ENCODE results near the gene USH2A.

USH2A gene, protein sequence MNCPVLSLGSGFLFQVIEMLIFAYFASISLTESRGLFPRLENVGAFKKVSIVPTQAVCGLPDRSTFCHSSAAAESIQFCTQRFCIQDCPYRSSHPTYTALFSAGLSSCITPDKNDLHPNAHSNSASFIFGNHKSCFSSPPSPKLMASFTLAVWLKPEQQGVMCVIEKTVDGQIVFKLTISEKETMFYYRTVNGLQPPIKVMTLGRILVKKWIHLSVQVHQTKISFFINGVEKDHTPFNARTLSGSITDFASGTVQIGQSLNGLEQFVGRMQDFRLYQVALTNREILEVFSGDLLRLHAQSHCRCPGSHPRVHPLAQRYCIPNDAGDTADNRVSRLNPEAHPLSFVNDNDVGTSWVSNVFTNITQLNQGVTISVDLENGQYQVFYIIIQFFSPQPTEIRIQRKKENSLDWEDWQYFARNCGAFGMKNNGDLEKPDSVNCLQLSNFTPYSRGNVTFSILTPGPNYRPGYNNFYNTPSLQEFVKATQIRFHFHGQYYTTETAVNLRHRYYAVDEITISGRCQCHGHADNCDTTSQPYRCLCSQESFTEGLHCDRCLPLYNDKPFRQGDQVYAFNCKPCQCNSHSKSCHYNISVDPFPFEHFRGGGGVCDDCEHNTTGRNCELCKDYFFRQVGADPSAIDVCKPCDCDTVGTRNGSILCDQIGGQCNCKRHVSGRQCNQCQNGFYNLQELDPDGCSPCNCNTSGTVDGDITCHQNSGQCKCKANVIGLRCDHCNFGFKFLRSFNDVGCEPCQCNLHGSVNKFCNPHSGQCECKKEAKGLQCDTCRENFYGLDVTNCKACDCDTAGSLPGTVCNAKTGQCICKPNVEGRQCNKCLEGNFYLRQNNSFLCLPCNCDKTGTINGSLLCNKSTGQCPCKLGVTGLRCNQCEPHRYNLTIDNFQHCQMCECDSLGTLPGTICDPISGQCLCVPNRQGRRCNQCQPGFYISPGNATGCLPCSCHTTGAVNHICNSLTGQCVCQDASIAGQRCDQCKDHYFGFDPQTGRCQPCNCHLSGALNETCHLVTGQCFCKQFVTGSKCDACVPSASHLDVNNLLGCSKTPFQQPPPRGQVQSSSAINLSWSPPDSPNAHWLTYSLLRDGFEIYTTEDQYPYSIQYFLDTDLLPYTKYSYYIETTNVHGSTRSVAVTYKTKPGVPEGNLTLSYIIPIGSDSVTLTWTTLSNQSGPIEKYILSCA (N-terminal part only)

GRCh38 chr1:216422821-216423520 is at the start of gene USH2A:
USH2A (minus strand) TSS chr1:216423448; CDS start chr1:216422336, 1,112 bp downstream.
- no peak for DNase-seq

- DNase-seq, result no peak
These were observed 43.0 kb upstream of the USH2A start for GRCh38 chr1:216466162-216466801.

DNA sequence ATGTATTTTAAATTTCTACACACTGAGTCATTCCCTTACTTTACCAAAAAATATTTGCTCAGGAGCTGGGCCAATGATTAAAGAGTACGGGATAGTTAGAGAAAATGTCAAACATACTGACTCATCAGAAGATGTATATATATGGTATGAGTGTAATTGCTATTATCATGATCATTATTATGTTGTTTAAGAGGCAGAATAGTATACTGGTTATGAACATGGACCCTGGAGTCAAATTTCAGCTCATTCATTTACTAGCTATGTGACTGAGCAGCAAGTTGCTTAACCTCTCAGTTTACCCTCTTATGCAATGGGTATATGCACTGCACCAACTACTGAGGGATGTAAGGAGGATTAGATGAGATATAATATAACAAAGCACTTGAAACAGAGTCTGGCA is 41.2 kb upstream of the USH2A start:
- DNase-seq, result no peak

- no peak for DNase-seq
These were observed 39.0 kb upstream of the USH2A start for GRCh38 chr1:216462066-216462775.

DNA sequence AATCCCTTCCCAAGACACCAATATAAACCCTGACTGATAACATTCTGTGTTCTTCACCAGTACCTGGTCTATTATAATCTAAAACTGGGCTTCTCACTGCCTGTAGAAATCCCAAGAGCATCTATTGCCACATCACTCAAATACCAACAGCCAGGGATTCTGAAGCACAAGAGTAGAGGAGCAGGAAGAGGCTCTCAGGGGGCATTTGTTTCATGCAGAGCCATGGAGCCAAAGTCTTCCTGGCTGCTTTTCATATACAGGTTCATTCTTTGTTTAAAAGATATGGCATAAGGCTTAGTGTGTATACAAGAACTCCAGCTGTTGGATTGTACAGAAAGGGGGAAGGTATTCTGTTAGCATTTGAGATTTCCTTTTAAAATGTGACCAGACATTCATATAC is 38.2 kb upstream of the USH2A start:
- DNase-seq, result no peak

DNA sequence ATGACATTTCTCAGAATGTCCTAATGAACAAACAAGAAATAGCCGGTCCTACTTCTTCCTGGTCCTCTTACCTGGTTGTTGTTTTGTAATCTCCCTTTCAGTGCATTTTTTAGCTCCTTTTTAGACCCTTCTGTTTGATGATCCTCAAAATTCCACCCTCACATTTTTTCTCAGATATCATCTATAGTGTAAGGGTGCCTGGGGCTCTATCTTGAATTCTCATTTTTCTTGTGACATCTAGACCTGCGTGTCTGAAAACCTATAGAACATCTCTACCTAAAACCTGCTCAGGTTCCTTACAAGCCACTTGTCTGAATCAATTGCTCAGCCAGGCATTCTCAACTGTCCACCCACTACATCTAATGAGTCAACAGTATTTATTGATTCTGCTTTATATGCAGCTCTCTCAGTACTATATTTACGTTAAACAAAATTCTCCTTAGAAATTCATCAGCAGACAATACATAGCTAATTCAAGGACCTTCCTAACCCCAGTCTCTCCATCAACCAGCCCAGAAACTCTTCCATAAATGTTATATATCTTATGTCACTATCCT is 36.5 kb upstream of the USH2A start:
- no peak for DNase-seq

- DNase-seq, result no peak
These were observed 35.6 kb upstream of the USH2A start for GRCh38 chr1:216458812-216459211.

DNA sequence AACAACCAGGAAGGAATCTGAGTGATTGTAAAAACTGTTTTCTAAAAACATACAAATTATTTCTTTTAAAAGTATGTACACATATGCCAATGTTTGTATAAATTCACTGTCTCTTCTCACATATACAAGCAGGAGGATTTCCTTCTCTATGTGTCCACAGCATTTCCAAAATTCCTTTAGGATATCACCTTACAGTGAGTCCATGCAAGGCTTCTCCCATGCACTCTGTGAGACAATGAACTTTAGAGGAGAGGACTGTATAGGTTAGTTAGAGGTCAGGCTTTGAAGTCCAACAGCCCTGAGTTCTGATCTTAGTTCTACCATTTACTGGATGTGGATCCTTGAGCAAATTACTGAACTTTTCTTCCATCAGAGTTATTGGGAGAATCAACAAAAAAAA is 34.1 kb upstream of the USH2A start:
- no peak for DNase-seq

DNA sequence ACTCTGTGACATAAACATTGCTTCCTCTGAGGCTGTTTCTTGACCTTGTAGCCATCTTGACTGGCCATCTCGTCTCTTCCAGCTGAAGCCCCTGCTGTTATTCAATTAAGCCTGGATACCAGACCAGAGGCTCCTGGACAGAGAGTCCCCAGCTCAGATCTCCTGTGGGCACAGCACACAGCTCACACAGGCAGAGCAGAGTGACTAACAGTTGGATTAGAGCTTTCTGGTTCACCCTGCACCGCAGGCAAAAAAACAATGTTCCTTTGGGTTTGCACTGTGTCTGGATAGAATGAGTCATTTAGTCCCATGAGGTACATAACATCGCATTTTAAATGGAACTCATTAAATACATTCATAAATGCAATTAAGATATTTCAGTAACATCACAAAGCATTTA is 33.4 kb upstream of the USH2A start:
- no peak for DNase-seq

DNA sequence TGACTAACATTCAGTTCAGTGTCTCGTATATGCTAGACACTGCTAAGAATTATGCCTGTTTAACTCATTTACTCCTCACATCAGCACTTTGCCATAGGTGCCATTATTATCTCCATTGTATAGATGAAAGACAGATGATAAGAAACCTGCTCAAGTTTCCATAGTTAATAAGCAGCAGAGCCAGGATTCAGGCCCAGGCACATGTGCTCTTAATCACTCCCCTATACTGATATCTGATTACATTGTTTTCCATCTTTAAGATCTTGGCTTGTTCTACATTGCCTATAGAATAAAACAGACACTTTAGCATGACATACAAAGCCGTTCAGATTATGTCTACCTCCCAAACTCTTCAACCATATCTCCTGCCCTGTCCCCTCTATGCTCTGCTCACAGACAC is 30.5 kb upstream of the USH2A start:
- no peak for DNase-seq

DNA sequence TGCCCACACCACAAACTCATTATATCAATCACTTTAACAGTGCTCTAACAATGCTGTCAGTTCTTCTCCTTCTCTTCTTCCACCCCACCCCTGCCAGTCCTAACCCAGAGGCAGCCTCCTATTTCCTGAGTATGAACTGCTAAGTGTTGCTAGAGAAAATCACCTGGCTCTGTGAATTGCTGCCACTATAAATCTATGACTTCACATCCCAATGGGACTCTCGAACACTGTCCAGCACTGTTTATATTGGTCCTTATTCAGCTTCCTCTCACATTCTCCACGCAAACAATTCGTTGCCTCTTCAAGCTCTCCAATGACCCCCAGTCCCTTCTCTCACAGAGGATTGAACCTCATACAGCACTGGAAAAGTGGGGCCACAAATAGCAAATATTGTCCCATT is 27.0 kb upstream of the USH2A start:
- no peak for DNase-seq

- DNase-seq, result no peak
These were observed 24.8 kb upstream of the USH2A start for GRCh38 chr1:216448011-216448510.

GRCh38 chr1:216437603-216438002 is 14.4 kb upstream of the USH2A start:
- no peak for DNase-seq

DNA sequence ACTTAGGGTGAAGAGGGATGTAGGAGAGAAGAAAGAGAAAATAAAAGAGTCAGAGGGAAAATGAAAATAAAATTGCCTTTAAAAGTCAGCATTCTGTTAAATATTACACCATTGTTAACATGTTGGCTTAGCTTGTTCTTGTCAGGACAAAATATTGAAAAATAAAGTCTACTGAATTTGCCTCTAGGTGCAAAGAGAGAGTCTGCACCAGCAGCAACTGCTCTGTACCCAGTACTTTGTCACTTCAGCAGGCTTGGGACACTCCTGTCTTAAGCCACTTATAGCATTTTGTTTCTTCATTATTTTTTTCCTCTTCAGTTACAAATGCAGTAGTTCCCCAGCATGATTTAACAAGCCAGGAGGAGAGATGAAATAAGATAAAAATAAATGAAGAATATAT is 11.0 kb upstream of the USH2A start:
- no peak for DNase-seq

- no peak for DNase-seq
These were observed 9.9 kb upstream of the USH2A start for GRCh38 chr1:216433175-216433574.

DNA sequence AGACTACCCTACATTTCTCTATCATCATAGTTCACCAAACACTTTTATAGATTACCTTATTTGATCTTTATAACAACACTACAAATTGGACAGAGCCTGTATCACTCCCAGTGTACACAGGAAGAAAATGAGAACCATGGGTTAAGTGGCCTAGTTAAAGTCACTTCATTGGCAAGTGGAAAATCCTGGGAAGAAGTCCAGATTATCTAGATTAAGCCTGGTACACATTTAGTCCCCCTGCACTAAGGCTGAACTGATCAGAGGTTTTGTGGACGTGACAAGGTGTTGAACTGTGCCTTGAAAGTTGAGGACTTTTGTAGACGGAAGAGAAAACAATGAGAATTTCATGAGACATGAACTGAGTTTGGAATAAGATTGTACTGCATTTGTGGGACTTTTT is 7.5 kb upstream of the USH2A start:
- no peak for DNase-seq

DNA sequence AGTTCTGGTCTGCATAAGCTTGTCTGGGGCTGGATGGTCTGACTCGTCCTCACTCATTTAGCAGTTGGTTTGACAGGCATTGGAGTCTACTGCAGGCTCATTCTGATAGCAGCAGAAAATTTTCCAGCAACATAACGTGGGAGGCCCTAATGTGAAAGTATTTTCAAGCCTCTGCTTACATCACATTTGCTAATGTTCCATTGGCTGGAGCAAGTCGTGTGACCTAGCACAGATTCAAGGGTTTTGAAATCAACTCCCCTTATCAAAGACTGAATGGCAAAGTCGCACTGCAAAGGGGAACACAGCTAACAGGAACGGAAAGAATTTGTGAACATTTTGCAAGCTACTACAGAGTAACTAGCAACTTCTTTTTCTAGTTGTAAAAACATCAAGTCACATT is 2.3 kb upstream of the USH2A start:
- no peak for DNase-seq

DNA sequence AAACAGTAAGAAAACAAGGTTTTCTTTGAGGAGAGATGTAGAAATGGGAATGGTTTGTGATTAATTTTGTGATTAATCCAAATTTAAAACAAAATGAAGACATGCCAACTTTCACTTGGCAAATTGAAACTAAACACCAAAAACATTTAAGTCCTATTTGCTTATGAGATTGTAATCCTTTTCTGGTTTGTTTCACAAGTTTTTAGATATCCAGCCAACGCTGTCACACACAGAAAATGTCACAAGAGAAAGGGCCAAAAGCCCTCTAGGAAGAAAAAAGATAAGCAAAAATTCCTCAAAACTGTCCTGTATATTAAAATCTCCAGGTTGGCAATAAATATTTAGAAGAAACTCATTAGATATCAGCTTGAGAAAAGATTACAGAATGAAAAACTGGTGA is 2.5 kb downstream of the USH2A start:
- DNase-seq, result no peak

DNA sequence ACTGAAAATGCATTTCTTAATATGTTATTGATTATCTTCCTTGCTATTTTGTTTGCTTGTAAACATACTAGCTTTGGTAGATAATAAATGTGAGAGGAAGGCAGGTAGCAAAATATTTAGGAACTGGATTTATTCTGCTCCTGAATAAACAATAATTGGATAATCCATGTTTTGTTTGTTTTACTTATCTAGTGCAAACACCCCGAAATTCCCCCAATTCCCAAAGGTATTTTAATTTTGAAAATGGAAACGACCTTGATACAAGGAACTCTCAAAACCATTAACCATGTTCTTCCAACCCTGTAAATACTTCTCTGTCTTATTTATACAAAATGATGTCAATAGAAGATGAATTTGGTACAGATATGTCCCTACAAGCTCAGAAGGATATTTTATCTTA is 3.0 kb downstream of the USH2A start:
- DNase-seq, result no peak

- DNase-seq, result no peak
These were observed 6.8 kb downstream of the USH2A start for GRCh38 chr1:216416488-216416887.

GRCh38 chr1:216410026-216410425 is 13.2 kb downstream of the USH2A start:
- DNase-seq, result no peak

Measured in activated CD4-positive, alpha-beta T cell treated with anti-CD3 and anti-CD28 coated beads, Interleukin-2, amount 50 U/mL, for 48 hours (primary cell).